Lower lobe of right lung (tissue), 2 donors: Measurements from ENCODE around the gene PPP3CA. TPM values are rescaled to one million over a fixed set of nuclear protein-coding genes. Genes with fewer than 3 reads are reported as not detected.

Experiments used
- ATAC-seq, 2 donors: fragments of 200-7000 bp; cut with Tn5 transposase; one replicate each; pipeline ENCODE4 v1.9.1; 2020 to 2022; ENCODE audit warnings: mild to moderate bottlenecking in 2 of 2, moderate library complexity in 2 of 2
- DNase-seq: peaks from one replicate; pipeline ENCODE4 v3.0.0-alpha.2; 2020
- H3K27ac ChIP-seq: fragments of 200-600 bp; one replicate; pipeline ENCODE4 v1.8.0; 2022
- H3K27me3 ChIP-seq: fragments of 200-600 bp; one replicate; pipeline ENCODE4 v1.8.0; 2022; ENCODE audit warnings: low read depth
- H3K36me3 ChIP-seq: fragments of 200-600 bp; one replicate; pipeline ENCODE4 v1.8.0; 2022; ENCODE audit warnings: mild to moderate bottlenecking
- H3K4me1 ChIP-seq: fragments of 200-600 bp; one replicate; pipeline ENCODE4 v1.8.0; 2022
- H3K4me3 ChIP-seq: fragments of 200-600 bp; one replicate; pipeline ENCODE4 v1.8.0; 2022; ENCODE audit warnings: mild to moderate bottlenecking
- H3K9me3 ChIP-seq: fragments of 200-600 bp; one replicate; pipeline ENCODE4 v1.8.0; 2022
- intact Hi-C: fragments of 100-400 bp; cut with DNase I; formaldehyde crosslinking; loops from one replicate; pipeline ENCODE4 v1.11.0; 2022
- total RNA-seq: library from RNA; stranded (reverse); fragmentation: NEBNext Ultra II Directional; extraction: Animal tissue kit (Norgen Biotek cat#: 25700); gene quantifications from one replicate; pipeline ENCODE4 v1.2.1, GENCODE V29; 2021
- TF ChIP-seq, protein P1 (sequence below): fragments of 200-600 bp; IDR thresholded peaks from one replicate; pipeline ENCODE4 v1.8.0; 2022; ENCODE audit warnings: antibody characterized with exemption, mild to moderate bottlenecking
- donor health status: DM: no; HTN: yes; CAD: no; lungs with severe emphysema.

The PPP3CA gene
- total RNA-seq, 1 donor from 2014 or later = 50.2 TPM

- DNase-seq (no peak), ATAC-seq (peak; percentile 80 to 87)
- no peaks in the 10 kb centered on the region for H3K27me3 ChIP-seq
- TF ChIP-seq, protein P1, sequence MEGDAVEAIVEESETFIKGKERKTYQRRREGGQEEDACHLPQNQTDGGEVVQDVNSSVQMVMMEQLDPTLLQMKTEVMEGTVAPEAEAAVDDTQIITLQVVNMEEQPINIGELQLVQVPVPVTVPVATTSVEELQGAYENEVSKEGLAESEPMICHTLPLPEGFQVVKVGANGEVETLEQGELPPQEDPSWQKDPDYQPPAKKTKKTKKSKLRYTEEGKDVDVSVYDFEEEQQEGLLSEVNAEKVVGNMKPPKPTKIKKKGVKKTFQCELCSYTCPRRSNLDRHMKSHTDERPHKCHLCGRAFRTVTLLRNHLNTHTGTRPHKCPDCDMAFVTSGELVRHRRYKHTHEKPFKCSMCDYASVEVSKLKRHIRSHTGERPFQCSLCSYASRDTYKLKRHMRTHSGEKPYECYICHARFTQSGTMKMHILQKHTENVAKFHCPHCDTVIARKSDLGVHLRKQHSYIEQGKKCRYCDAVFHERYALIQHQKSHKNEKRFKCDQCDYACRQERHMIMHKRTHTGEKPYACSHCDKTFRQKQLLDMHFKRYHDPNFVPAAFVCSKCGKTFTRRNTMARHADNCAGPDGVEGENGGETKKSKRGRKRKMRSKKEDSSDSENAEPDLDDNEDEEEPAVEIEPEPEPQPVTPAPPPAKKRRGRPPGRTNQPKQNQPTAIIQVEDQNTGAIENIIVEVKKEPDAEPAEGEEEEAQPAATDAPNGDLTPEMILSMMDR = no peak
- no peaks in the 10 kb centered on the region for H3K36me3 ChIP-seq
- peaks cover 18% of the 10 kb centered on the region for H3K4me1 ChIP-seq
- H3K9me3 ChIP-seq = no peaks in the 10 kb centered on the region
- intact Hi-C loops = no loop called here
- no peak overlapping the region for H3K4me3 ChIP-seq
- peak overlapping the region; percentile 46 for H3K27ac ChIP-seq
Observed at GRCh38 chr4:101306764-101307615, 40.3 kb downstream of the PPP3CA start.

DNA sequence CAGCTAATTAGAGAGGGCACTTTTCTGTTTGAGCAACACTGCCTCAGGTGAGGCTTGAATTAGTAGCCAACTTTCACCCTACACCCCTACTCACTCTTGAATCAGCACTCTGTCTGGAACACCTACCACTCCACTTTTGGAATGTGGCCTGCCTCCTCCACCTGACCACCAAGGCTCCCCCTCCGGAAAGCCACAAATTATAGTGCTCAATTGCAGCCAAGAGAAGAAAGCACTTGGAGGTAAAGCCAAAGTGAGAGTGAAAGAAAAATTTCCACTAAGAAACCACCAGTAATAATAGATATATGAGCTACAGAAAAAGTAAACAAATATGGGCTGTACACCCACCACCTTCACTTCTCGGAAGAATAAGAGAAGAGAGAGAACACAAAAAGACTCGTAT is 41.1 kb downstream of the PPP3CA start:
- ATAC-seq = peak; percentile 92 to 93
- H3K4me1 ChIP-seq = peaks cover 18% of the 10 kb centered on the region
- H3K9me3 ChIP-seq = no peaks in the 10 kb centered on the region
- H3K4me3 ChIP-seq = no peak overlapping the region
- H3K36me3 ChIP-seq = no peaks in the 10 kb centered on the region
- peak overlapping the region; percentile 46 for H3K27ac ChIP-seq
- TF ChIP-seq, protein P1 = no peak
- no peaks in the 10 kb centered on the region for H3K27me3 ChIP-seq
- intact Hi-C loops = no loop called here
- DNase-seq = peak; percentile 54

- Histone ChIP-seq H3K27me3 (no peaks in the 10 kb centered on the region), H3K4me1 (peaks cover 25% of the 10 kb centered on the region), H3K36me3 (no peaks in the 10 kb centered on the region), H3K4me3 (no peak overlapping the region), H3K27ac (no peak overlapping the region), H3K9me3 (no peaks in the 10 kb centered on the region)
- intact Hi-C loops = no loop called here
- DNase-seq (no peak), ATAC-seq (peak in 1 of 2 donors; percentile 29)
- TF ChIP-seq, protein P1 = no peak
Observed at GRCh38 chr4:101304916-101305315, 42.4 kb downstream of the PPP3CA start.

GRCh38 chr4:101299899-101300540 is 47.3 kb downstream of the PPP3CA start:
- H3K9me3 ChIP-seq = no peaks in the 10 kb centered on the region
- no peaks in the 10 kb centered on the region for H3K27me3 ChIP-seq
- no peaks in the 10 kb centered on the region for H3K36me3 ChIP-seq
- H3K4me3 ChIP-seq = no peak overlapping the region
- no peak overlapping the region for H3K27ac ChIP-seq
- intact Hi-C loops = no loop called here
- peaks cover 16% of the 10 kb centered on the region for H3K4me1 ChIP-seq
- ATAC-seq (no peak), DNase-seq (no peak)
- TF ChIP-seq, protein P1 = no peak

GRCh38 chr4:101299021-101299420 is 48.3 kb downstream of the PPP3CA start:
- Histone ChIP-seq H3K27me3 (no peaks in the 10 kb centered on the region), H3K27ac (no peak overlapping the region), H3K36me3 (no peaks in the 10 kb centered on the region), H3K4me1 (peaks cover 12% of the 10 kb centered on the region), H3K9me3 (no peaks in the 10 kb centered on the region), H3K4me3 (no peak overlapping the region)
- ATAC-seq (no peak), DNase-seq (no peak)
- TF ChIP-seq, protein P1 = no peak
- intact Hi-C loops = no loop called here
